ENCODE data around the gene ZNF823.
"Not testable (repeated sequence)": the region's sequence is repeated elsewhere in the genome, so short reads cannot be mapped to it uniquely, and the experiment has no call there.

ZNF823 gene

DNA sequence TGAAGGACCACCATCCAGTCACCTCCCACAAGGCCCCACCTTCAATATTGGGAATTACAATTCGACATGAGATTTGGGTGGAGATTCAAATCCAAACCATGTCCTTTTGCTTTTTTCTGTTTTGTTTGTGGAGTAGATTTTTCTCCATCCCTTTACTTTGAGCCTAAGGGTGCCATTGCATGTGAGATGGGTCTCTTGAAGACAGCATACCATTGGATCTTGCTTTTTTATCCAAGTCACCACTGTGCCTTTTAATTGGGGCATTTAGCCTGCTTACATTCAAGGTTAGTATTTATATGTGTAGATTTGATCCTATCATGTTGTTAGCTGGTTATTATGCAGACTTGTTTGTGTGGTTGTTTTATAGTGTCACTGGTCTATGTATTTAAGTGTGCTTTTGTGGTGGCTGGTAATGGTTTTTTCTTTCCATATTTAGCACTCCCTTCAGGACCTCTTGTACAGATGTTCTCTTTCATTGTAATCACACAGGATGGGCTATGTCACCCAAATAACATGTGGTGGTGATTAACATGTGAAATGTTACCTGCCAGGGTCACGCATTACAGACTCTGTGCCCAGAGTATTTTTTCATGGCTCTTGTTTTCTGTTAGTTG, 58.0 kb downstream of the ZNF823 start:
- no peak for DNase-seq (ENCODE audit: low read depth)

DNA sequence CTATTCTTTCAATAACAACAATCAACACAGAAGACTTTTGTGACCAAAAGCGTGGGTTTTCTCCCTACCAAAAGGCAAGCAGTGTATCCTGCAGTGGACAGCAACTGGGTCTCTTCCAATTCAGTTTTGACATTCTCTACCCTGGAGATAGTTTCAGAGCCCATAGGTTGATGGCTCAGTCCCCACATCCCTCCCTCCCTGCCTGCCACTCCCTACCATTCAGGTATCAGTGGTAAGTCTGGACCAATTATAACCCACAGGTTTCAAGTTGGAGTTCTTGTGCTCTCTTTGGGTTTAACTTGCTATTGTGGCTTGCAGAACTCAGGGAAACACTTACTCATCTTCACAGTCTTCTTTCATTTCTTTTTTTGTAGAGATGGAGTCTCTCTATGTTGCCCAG, 60.2 kb downstream of the ZNF823 start:
- no peak for DNase-seq (ENCODE audit: low read depth)

DNA sequence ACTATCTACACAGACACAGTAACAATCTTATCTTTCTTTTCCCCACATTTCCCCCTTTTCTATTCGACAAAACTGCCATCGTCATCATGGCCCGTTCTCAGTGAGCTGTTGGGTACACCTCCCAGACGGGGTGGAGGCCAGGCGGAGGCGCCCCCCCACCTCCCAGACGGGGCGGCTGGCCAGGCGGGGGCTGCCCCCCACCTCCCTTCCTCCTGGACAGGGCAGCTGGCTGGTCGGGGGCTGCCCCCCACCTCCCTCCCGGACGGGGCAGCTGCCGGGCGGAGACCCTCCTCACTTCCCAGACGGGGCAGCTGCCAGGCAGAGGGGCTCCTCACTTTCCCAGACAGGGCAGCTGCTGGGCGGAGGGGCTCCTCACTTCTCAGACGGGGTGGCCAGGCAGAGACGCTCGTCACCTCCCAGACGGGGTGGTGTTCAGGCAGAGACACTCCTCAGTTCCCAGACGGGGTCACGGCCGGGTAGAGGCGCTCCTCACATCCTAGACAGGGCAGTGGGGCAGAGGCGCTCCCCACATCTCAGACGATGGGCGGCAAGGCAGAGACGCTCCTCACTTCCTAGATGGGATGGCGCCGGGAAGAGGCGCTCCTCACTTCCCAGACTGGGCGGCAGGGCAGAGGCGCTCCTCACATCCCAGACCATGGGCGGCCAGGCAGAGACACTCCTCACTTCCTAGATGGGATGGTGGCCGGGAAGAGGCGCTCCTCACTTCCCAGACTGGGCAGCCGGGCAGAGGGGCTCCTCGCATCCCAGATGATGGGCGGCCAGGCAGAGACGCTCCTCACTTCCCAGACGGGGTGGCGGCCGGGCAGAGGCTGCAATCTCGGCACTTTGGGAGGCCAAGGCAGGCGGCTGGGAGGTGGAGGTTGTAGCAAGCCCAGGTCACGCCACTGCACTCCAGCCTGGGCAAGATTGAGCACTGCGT, 61.8 kb downstream of the ZNF823 start:
- not testable (repeated sequence) for DNase-seq (ENCODE audit: low read depth)

DNA sequence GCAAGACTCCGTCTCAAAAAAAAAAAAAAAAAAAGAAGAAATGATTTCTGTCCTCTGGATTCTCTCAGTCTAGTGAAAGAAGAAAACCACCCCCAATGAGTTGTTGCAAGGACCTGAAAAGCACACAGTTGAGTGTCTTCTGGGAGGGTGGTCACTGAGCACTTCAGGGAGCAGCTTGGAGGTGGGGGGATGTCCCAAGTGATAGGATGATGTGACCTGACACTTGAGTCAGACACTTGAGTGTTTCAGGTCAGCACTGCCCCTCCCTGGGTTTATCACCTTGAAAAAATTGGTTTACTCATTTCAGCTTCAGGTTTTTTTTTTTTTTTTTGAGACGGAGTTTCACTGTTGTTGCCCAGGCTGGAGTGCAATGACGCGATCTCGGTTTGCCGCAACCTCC, 63.2 kb downstream of the ZNF823 start:
- DNase-seq (ENCODE audit: low read depth) = no peak

DNA sequence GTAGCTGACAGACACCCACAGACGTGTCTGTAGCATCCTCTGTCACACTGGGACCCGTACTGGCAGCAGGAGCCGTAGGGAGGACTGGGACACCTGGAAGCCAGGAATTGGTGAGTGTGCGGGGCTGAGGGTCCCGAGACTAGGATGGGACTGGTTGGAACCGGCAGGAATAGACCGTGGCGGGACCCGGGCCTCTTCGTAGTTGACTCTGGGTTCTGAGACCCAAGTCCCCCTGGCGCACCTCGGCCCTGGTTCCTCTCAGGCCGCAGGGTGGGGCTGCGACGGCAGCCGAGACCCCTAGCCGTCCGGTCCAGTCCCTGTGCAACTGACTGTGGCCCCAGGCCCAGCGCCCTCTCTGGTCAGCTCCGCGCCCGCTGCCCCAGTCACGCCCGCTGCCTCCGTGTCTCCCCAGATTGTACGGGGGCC, 64.7 kb downstream of the ZNF823 start:
- DNase-seq (ENCODE audit: low read depth) = no peak

DNA sequence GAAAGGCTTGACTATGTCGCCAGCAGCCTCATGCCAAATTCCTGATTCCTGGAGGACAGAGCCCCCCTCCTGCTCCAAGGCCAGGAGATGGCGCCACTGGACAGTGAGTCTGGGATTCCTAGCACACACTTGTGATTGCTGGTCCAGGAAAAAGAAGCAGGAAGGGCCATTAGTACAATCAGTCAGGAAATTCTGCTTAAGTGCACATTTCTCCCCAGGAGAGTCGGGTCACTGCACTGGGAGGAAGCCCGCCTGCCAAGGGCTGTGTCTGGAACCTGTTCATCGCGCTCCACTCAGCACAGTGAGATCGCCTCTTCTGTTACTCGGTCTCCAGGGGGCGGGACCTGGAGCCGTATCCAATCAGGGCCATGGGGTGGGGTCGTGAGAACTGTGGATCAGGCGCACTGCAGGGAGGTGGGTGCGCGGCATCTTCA, 65.1 kb downstream of the ZNF823 start:
- DNase-seq (ENCODE audit: low read depth) = peak; percentile 48

All from ELR (cell line).